Hepatocyte (in vitro differentiated cells): ENCODE results near the gene NHSL1.

ENCODE experiments used
- EZH2 ChIP-seq: fragments of 200-600 bp; sonication (generic); IDR thresholded peaks from 2 replicates; pipeline ENCODE4 v1.6.1; 2016; ENCODE audit warnings: antibody characterized with exemption, mild to moderate bottlenecking, borderline replicate concordance
- EZH2phosphoT487 ChIP-seq: fragments of 200-600 bp; sonication (generic); IDR thresholded peaks from one replicate; pipeline ENCODE4 v1.6.1; 2018; ENCODE audit warnings: antibody characterized with exemption, mild to moderate bottlenecking, low read depth, moderate library complexity; ENCODE audit not compliant: unreplicated experiment, severe bottlenecking
- TF ChIP-seq, protein P1 (sequence below): fragments of 200-600 bp; sonication (generic); IDR thresholded peaks from 2 replicates; pipeline ENCODE4 v1.5.1; 2016; ENCODE audit warnings: antibody characterized with exemption, mild to moderate bottlenecking; ENCODE audit not compliant: poor library complexity

DNA sequence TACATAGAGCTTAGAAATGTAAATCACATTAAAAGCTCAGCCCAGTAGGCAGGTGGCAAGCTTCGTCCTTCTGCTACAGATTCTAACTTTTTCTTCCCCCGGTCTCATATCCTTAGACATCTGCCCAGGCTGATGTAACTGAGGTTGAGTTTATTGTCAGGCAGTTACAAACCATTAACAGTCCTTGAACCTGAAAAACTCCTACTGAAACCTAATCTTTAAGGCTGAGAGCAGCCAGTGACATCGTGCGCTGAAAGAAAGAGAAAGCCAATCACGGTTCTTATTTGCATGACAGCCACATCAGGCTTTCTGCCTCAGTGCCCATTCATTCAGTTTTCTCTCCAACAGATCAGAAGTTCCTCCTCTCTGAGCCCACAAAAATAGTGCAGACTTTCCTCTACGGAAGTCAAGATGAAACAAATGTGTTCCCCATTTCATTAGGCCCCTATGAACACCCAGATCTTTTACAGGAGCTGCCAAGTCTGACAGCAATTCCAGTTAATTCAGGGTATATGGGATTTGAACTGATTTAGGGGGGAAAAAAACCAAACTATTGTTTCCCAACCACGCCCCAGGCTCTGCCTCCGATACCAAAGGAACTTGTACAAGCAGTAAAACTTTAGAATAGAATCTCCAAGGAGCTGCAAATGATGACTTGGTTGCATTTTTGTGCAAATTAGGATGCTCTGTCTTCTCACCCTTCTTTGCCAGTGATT is at the start of gene NHSL1:
- TF ChIP-seq, protein P1, sequence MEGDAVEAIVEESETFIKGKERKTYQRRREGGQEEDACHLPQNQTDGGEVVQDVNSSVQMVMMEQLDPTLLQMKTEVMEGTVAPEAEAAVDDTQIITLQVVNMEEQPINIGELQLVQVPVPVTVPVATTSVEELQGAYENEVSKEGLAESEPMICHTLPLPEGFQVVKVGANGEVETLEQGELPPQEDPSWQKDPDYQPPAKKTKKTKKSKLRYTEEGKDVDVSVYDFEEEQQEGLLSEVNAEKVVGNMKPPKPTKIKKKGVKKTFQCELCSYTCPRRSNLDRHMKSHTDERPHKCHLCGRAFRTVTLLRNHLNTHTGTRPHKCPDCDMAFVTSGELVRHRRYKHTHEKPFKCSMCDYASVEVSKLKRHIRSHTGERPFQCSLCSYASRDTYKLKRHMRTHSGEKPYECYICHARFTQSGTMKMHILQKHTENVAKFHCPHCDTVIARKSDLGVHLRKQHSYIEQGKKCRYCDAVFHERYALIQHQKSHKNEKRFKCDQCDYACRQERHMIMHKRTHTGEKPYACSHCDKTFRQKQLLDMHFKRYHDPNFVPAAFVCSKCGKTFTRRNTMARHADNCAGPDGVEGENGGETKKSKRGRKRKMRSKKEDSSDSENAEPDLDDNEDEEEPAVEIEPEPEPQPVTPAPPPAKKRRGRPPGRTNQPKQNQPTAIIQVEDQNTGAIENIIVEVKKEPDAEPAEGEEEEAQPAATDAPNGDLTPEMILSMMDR = no peak
- TF ChIP-seq EZH2 (no peak), EZH2phosphoT487 (no peak)
